GM19240 (cell line): ENCODE data around the gene BCAS3.
A peak's percentile ranks its signal among the peaks of the same experiment; 100 is the strongest.
"Not testable (repeated sequence)": the region's sequence is repeated elsewhere in the genome, so short reads cannot be mapped to it uniquely, and the experiment has no call there.

Experiments
- DNase-seq: peaks from one replicate; pipeline ENCODE4 v3.0.0; 2011; ENCODE audit warnings: low spot score; ENCODE audit not compliant: insufficient read length

BCAS3 gene

DNA sequence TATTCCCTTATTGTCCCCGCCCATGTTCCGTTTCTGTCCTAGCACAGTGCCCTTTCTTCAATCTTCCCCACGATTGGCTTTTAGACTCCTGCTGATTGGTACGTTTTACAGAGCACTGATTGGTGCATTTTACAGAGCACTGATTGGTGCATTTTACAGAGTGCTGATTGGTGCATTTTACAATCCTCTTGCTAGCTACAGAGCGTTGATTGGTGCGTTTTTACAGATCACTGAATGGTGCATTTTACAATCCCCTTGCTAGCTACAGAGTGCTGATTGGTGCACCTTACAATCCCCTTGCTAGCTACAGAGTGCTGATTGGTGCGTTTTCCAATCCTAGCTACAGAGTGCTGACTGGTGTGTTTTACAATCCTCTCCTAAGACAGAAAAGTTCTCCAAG, 3.0 kb upstream of the BCAS3 start:
- not testable (repeated sequence) for DNase-seq

- no peak for DNase-seq
Measured at GRCh38 chr17:60675997-60676396, 1.7 kb upstream of the BCAS3 start.

DNA sequence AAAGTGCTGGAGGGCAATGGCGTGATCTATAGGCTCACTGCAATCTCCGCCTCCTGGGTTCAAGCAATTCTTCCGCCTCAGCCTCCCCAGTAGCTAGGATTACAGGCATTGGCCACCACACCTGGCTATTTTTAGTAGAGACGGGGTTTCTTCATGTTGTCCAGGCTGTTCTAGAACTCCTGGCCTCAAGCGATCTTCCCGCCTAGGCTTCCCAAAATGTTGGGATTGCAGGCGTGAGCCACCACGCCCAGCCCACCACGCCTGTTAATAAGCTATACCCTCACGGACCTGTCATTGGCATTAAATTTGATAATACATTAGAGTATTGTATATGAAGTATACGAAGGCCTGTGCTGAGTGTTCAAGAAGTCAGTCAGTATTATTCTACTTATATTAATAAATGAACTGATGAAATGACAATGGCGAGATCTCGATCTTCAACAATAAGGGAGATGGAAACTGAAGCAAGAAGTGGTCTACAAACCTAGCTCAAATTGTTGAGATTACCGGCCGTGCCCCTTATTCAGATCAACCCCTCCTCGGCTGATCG, 818 bp upstream of the BCAS3 start:
- no peak for DNase-seq

DNA sequence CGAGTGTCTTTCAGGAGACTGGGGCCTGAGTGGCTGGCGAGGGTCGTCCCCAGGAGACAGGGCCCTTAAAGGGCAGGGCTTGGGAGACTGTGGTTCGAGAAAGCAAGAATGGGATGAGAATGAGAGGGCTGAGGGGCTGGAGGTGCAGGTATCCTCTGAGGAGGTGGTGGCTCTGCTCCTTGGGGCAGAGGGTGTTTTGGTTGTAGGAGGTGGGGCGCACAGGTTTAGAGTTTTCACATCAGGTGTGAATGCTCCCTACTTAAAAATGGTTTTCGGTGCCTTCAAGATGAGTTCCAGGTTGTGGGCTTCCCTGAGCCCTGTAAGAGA, 430 bp downstream of the BCAS3 start:
- DNase-seq: no peak

- DNase-seq: no peak
Measured at GRCh38 chr17:60679287-60679686, 1.6 kb downstream of the BCAS3 start.

GRCh38 chr17:60680754-60681153, 3.1 kb downstream of the BCAS3 start:
- no peak for DNase-seq

DNA sequence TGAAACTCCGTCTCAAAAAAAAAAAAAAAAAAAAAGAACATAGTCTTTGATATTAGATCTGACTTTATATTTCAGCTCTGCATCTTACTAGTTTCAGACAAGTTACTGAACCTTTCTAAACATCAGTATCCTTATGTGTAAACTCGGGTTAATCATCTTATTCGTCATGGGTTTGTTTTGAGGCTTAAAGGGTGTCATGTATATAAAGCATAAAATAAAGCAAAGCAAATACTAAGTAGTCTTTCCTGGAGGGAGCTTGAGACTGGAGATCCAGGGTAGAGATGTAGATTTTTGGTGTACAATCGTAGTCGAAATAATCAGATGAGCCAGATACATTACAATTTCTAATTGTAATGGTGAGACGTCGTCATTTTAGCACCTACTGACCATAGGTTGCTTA, 7.8 kb downstream of the BCAS3 start:
- DNase-seq: no peak

- no peak for DNase-seq
Measured at GRCh38 chr17:60695960-60696359, 18.3 kb downstream of the BCAS3 start.

GRCh38 chr17:60699090-60699489, 21.4 kb downstream of the BCAS3 start:
- no peak for DNase-seq

DNA sequence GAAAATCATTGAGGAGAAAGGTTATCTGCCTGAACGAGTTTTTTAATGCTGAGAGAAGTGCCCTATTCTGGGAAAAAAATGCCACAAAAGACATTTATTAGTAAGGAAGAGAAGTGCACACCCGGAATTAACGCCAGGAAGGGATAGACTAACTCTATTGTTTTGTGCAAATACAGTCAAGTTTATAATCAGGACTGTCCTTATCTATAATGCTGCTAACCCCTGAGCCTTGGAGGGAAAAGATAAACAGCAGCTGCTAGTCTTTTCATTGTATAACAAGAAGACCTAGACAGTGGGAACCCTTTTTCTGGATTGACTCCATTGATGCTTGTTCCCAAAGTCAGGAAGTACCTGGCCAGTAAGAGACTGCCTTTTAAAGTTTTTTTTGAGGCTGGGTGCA, 26.5 kb downstream of the BCAS3 start:
- DNase-seq: no peak

GRCh38 chr17:60712675-60713074, 35.0 kb downstream of the BCAS3 start:
- DNase-seq: no peak

DNA sequence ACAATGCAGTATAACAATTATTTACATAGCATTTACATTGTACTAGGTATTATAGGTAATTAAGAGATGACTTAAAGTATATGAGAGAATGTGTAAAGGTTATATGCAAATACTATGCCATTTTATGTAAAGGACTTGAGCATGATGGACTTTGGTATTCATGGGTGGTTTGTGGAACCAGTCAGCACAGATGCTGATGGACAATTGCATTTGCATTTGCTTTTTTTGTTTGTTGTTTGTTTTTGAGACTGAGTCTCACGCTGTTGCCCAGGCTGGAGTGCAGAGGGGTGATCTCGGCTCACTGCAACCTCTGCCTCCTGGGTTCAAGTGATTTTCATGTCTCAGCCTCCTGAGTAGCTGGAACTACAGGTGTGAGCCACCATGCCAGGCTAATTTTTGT, 36.0 kb downstream of the BCAS3 start:
- no peak for DNase-seq

- DNase-seq: no peak
Measured at GRCh38 chr17:60716766-60717165, 39.1 kb downstream of the BCAS3 start.

DNA sequence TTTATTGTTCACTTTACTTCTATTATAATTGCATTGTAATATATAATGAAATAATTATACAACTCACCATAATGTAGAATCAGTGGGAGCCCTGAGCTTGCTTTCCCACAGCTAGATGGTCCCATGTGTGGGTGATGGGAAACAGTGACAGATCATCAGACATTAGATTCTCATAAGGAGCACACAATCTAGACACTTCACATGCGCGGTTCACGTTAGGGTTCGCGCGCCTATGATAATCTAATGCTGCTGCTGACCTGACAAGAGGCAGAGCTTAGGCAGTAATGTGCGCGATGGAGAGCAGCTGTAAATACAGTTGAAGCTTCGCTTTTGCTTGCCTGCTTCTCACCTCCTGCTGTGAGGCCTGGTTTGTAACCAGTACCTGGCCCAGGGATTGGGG, 40.2 kb downstream of the BCAS3 start:
- no peak for DNase-seq

GRCh38 chr17:60720763-60721531, 43.3 kb downstream of the BCAS3 start:
- DNase-seq: peak; percentile 18

GRCh38 chr17:60724647-60725046, 47.0 kb downstream of the BCAS3 start:
- no peak for DNase-seq

DNA sequence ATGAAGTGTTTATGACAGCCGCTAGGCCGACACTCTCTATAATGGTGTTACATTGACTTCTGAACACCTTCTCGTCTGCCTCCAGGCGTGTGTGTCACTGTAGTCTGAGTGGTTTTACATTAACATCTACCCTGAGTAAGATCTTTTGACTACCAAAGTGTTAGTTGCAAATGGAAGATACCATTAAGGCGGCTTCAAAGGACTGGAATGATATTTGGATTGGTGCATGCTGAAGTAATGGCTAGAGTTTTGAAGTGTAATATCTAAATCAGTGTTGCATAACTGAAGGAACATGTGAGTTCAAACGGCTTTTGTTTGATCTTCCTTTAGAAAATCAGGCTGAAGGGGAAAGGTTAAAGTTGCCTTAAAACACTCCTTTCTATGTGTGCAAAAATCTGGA, 52.2 kb downstream of the BCAS3 start:
- DNase-seq: no peak

DNA sequence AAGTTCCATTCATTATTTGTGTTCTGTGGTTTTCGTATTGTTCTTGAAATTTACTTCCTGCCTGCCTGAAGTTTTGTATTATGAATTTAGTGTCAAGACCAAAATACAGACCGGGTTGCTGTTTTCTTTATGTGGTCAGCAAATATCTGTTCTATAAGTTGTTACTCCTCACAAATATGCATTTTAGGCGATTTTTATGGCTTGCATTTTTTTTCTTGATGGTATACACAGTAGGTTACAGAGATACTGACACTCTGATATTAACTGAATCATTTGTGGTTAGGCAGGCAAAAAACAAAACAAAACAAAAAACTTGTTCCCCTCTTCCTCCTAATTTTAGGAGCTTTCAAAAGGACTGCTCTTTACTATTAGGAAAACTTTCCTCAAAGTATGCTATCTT, 52.6 kb downstream of the BCAS3 start:
- DNase-seq: no peak

GRCh38 chr17:60738287-60738686, 60.6 kb downstream of the BCAS3 start:
- no peak for DNase-seq

DNA sequence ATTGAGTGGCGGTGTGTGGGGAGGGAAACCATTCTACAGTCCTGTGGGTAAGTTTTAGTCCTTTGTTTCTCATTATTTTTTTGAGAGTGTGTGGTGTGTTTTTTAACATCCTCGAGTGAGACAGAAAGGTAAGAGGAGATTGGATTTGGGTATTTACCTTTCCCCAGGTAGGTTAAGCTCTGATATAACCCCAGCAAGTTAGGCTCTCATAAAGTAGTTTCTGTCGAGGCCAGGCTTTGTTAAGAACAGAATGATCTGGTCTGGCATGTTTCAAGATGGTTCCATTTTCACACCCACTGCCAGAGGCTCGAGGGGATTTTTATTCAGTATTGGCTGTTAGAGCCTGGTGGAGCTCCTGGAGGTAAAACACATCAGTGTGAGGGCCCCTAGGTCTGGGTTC, 62.9 kb downstream of the BCAS3 start:
- DNase-seq: no peak

- DNase-seq: no peak
Measured at GRCh38 chr17:60741031-60741430, 63.4 kb downstream of the BCAS3 start.

DNA sequence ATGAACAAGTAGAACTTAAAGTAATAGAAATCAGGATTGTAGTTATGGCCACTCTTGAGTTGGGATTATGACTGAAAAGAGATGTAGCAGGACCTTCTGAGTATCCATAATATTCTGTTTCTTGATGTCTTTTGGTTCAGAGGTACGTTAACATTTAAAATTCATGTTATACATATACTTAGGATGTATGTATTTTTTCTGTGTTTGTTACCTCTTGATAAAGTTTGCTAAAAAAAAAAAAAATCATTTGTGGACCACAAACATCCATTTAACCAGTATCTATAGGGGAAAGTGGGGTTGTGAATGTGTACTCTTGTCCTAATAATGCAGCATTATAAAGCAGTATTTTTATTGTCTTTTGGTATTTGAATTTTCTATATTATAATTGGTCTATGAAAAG, 65.6 kb downstream of the BCAS3 start:
- no peak for DNase-seq

DNA sequence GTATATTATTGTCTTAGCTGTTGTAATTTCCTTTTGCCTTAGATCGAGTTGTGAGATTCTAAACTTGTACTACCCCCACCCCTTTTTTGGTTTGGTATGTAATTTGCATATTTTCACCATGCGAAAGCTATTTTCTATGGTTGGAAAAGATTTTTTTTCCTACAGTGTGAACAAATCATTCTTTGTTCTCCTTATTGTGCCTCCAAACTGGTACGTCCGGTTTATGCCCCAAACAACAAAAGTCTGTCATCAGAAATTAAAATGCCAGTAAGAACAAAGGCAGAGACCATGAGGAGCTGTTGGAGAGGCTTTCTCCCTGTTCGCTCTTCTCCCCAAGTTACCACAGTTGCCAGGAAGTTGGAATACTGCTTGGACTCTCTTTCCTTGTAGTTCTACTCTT, 66.1 kb downstream of the BCAS3 start:
- no peak for DNase-seq
